NCI-H345 treated with DMSO at 0.1 percent for 48 hours (cell line): ENCODE measurements around the gene DYNLL2.
A peak's percentile ranks its signal among the peaks of the same experiment; 100 is the strongest.
"Not testable (repeated sequence)": the region's sequence is repeated elsewhere in the genome, so short reads cannot be mapped to it uniquely, and the experiment has no call there.

Source experiments
- DNase-seq: peaks from one replicate; lab custom pipeline; 2025; ENCODE audit not compliant: unreplicated experiment; lab: John Stamatoyannopoulos, UW

DYNLL2 gene

GRCh38 chr17:58082870-58083490, at the start of gene DYNLL2:
Gene DYNLL2, plus strand, starts transcription at chr17:58083419. Its CDS starts 3,672 bp downstream, at chr17:58087091.
- peak; percentile 67 for DNase-seq

GRCh38 chr17:58039975-58040374, 43.2 kb upstream of the DYNLL2 start:
- no peak for DNase-seq

GRCh38 chr17:58040386-58040785, 42.8 kb upstream of the DYNLL2 start:
- DNase-seq: no peak

- DNase-seq: no peak
Measured at GRCh38 chr17:58041161-58041560, 42.1 kb upstream of the DYNLL2 start.

- no peak for DNase-seq
Measured at GRCh38 chr17:58043221-58044181, 39.7 kb upstream of the DYNLL2 start.

- not testable (repeated sequence) for DNase-seq
Measured at GRCh38 chr17:58044256-58044655, 39.0 kb upstream of the DYNLL2 start.

- no peak for DNase-seq
Measured at GRCh38 chr17:58046239-58047094, 36.8 kb upstream of the DYNLL2 start.

GRCh38 chr17:58047376-58048150, 35.7 kb upstream of the DYNLL2 start:
- no peak for DNase-seq

- no peak for DNase-seq
Measured at GRCh38 chr17:58049533-58049932, 33.7 kb upstream of the DYNLL2 start.

GRCh38 chr17:58050966-58051365, 32.3 kb upstream of the DYNLL2 start:
- no peak for DNase-seq

GRCh38 chr17:58051468-58051867, 31.8 kb upstream of the DYNLL2 start:
- DNase-seq: no peak

GRCh38 chr17:58052407-58052806, 30.8 kb upstream of the DYNLL2 start:
- DNase-seq: no peak

- DNase-seq: no peak
Measured at GRCh38 chr17:58052945-58053715, 30.1 kb upstream of the DYNLL2 start.

GRCh38 chr17:58054641-58055040, 28.6 kb upstream of the DYNLL2 start:
- no peak for DNase-seq

GRCh38 chr17:58056476-58056875, 26.7 kb upstream of the DYNLL2 start:
- DNase-seq: no peak

- no peak for DNase-seq
Measured at GRCh38 chr17:58059141-58059540, 24.1 kb upstream of the DYNLL2 start.

GRCh38 chr17:58060596-58061191, 22.5 kb upstream of the DYNLL2 start:
- DNase-seq: no peak

GRCh38 chr17:58061672-58062071, 21.5 kb upstream of the DYNLL2 start:
- DNase-seq: no peak

GRCh38 chr17:58065238-58065637, 18.0 kb upstream of the DYNLL2 start:
- DNase-seq: no peak
